GM12878 (cell line): ENCODE measurements around the gene LKAAEAR1. TPM values are rescaled to one million over a fixed set of nuclear protein-coding genes. Genes with fewer than 3 reads are reported as not detected.
A peak's percentile ranks its signal among the peaks of the same experiment; 100 is the strongest.

Experiments used
- ATF3 ChIP-seq: IDR thresholded peaks from 2 replicates; pipeline ENCODE4 v1.6.1; 2011; ENCODE audit warnings: low read depth, mild to moderate bottlenecking, low read length, moderate library complexity, borderline replicate concordance; ENCODE audit errors: extremely low read depth
- BCL11A ChIP-seq: IDR thresholded peaks from 2 replicates; pipeline ENCODE4 v1.6.1; 2011; ENCODE audit warnings: low read depth, low read length
- CBFB ChIP-seq: IDR thresholded peaks from 2 replicates; pipeline ENCODE4 v1.6.1; 2016; ENCODE audit warnings: antibody characterized with exemption, low read depth
- CBX5 ChIP-seq: sonication (generic); IDR thresholded peaks from 2 replicates; pipeline ENCODE4 v1.6.1; 2016; ENCODE audit warnings: low read depth, moderate library complexity, mild to moderate bottlenecking, inconsistent platforms
- CHD1 ChIP-seq: IDR thresholded peaks from 2 replicates; pipeline ENCODE4 v1.6.1; 2012; ENCODE audit warnings: low read depth, low read length, improper control_type of control experiment
- CHD2 ChIP-seq: IDR thresholded peaks from 2 replicates; pipeline ENCODE4 v1.6.1; 2011; ENCODE audit warnings: low read depth, low read length, improper control_type of control experiment, borderline replicate concordance
- HDAC2 ChIP-seq: fragments of 200-600 bp; sonication (generic); IDR thresholded peaks from 2 replicates; pipeline ENCODE4 v1.6.1; 2017
- IRF3 ChIP-seq: fragments of 450-650 bp; IDR thresholded peaks from 2 replicates; pipeline ENCODE4 v1.6.1; 2014; ENCODE audit warnings: mild to moderate bottlenecking
- IRF5 ChIP-seq: fragments of 450-650 bp; IDR thresholded peaks from 2 replicates; pipeline ENCODE4 v1.6.1; 2017; ENCODE audit warnings: borderline replicate concordance
- KDM1A ChIP-seq: fragments of 200-600 bp; sonication (generic); IDR thresholded peaks from 2 replicates; pipeline ENCODE4 v1.6.1; 2016; ENCODE audit warnings: borderline replicate concordance
- MTA3 ChIP-seq: IDR thresholded peaks from 2 replicates; pipeline ENCODE4 v1.6.1; 2012; ENCODE audit warnings: low read length, inconsistent platforms, borderline replicate concordance
- NFIC ChIP-seq: IDR thresholded peaks from 2 replicates; pipeline ENCODE4 v1.6.1; 2012; ENCODE audit warnings: low read depth, mild to moderate bottlenecking, inconsistent platforms, low read length, moderate library complexity
- NFYA ChIP-seq: IDR thresholded peaks from 2 replicates; pipeline ENCODE4 v1.6.1; 2011; ENCODE audit warnings: low read depth, mild to moderate bottlenecking, low read length, improper control_type of control experiment, borderline replicate concordance
- PML ChIP-seq: IDR thresholded peaks from 2 replicates; pipeline ENCODE4 v1.6.1; 2012; ENCODE audit warnings: low read length, inconsistent platforms
- POLR2AphosphoS2 ChIP-seq: IDR thresholded peaks from 2 replicates; pipeline ENCODE4 v1.6.1; 2011; ENCODE audit warnings: low read depth, mild to moderate bottlenecking, low read length, improper control_type of control experiment, moderate library complexity
- POU2F2 ChIP-seq: IDR thresholded peaks from 3 replicates; pipeline ENCODE4 v1.6.1; 2011; ENCODE audit warnings: low read depth, mild to moderate bottlenecking, low read length, borderline replicate concordance
- SIN3A ChIP-seq: IDR thresholded peaks from 2 replicates; pipeline ENCODE4 v1.6.1; 2012; ENCODE audit warnings: low read depth, low read length, improper control_type of control experiment
- SMAD1 ChIP-seq: fragments of 450-650 bp; IDR thresholded peaks from 2 replicates; pipeline ENCODE4 v1.6.1; 2018; ENCODE audit warnings: mild to moderate bottlenecking, low read depth; ENCODE audit not compliant: partially characterized antibody
- USF1 ChIP-seq: IDR thresholded peaks from 2 replicates; pipeline ENCODE4 v1.6.1; 2011; ENCODE audit warnings: borderline replicate concordance, low read depth, mild to moderate bottlenecking, moderate library complexity, mixed read lengths, low read length; ENCODE audit not compliant: insufficient read depth; ENCODE audit errors: extremely low read length
- YBX1 ChIP-seq: fragments of 450-650 bp; IDR thresholded peaks from 2 replicates; pipeline ENCODE4 v1.6.1; 2016; ENCODE audit warnings: antibody characterized with exemption
- ZBTB11 ChIP-seq: fragments of 450-650 bp; formaldehyde crosslinking; IDR thresholded peaks from 2 replicates; pipeline ENCODE4 v1.5.0; 2022; ENCODE audit warnings: mild to moderate bottlenecking, missing genetic modification characterization
- ZNF217 ChIP-seq: fragments of 450-650 bp; IDR thresholded peaks from 2 replicates; pipeline ENCODE4 v1.6.1; 2017; ENCODE audit warnings: antibody characterized with exemption, mild to moderate bottlenecking
- ZNF274 ChIP-seq: IDR thresholded peaks from one replicate; pipeline ENCODE4 v1.8.0; 2011; ENCODE audit not compliant: insufficient read length, insufficient read depth
- ZNF384 ChIP-seq: IDR thresholded peaks from 2 replicates; pipeline ENCODE4 v1.6.1; 2012; ENCODE audit warnings: low read depth, mild to moderate bottlenecking, low read length, improper control_type of control experiment, borderline replicate concordance
- ZSCAN29 ChIP-seq: fragments of 450-650 bp; IDR thresholded peaks from 2 replicates; pipeline ENCODE4 v1.6.1; 2017; ENCODE audit warnings: mild to moderate bottlenecking, moderate library complexity
- polyA plus RNA-seq, 11 experiments: library from polyadenylated mRNA; depleted of rRNA in 4 of 11; unstranded in 6 of 11; stranded (reverse) in 5 of 11; fragments of >200 nt; fragmentation: Nextera tagmentation in 4 of 11; fragmentation: Illumina TruSeq in 1 of 11; extraction: Ambion mirVana in 4 of 11; extraction: Trizol in 1 of 11; gene quantifications; 1 replicate in 1 of 11; 2 replicates in 10 of 11; pipeline versions ENCODE4 v1.2.1 to v1.2.3, GENCODE V29; 2011 to 2016; ENCODE audit warnings: inconsistent platforms in 2 of 11, missing spikeins in 2 of 11, low read depth in 1 of 11
- total RNA-seq, 4 experiments: library from RNA; depleted of rRNA in 3 of 4; stranded (reverse); fragments of >200 nt in 3 of 4; fragmentation: Illumina TruSeq in 1 of 4; extraction: Trizol in 1 of 4; gene quantifications; 2 replicates each; pipeline versions ENCODE4 v1.2.1 to v1.2.3, GENCODE V29; 2013 to 2021

Gene LKAAEAR1
- total and polyA plus RNA-seq, 10 of the 15 experiments (the other 5 are each of a cell fraction or from before 2014, with no cell fraction given), result not detected

GRCh38 chr20:64062596-64063388 is 21.4 kb downstream of the LKAAEAR1 start, which contains the start of gene TCEA2 (continued):
- no peak for TF ChIP-seq CBX5
- no peak for TF ChIP-seq ZNF384
- no peak for TF ChIP-seq MTA3
- TF ChIP-seq ZNF217, result 0 out of 2 replicates have a peak, but pooled peaks have one; percentile 47
- no peak for TF ChIP-seq NFIC
- peak; percentile 39; the same call in 1 of the 3 replicates for TF ChIP-seq POU2F2
- no peak for TF ChIP-seq KDM1A
- TF ChIP-seq ZBTB11 (CRISPR knock-in tag), result no peak
- TF ChIP-seq SMAD1, result no peak
- TF ChIP-seq PML, result no peak
- TF ChIP-seq NFYA, result no peak
- TF ChIP-seq ATF3, result peak; percentile 66; the same call in 1 of the 2 replicates
- 0 out of 2 replicates have a peak, but pooled peaks have one; percentile 29 for TF ChIP-seq IRF3
- no peak for TF ChIP-seq BCL11A
- TF ChIP-seq CHD1, result no peak
- no peak for TF ChIP-seq YBX1
- peak; percentile 33 for TF ChIP-seq USF1
- TF ChIP-seq CHD2, result peak; percentile 88
- TF ChIP-seq ZSCAN29, result 0 out of 2 replicates have a peak, but pooled peaks have one; percentile 51
- TF ChIP-seq ZNF274, result no peak
- TF ChIP-seq CBFB, result no peak
- no peak for TF ChIP-seq IRF5
- no peak for TF ChIP-seq HDAC2
- peak; percentile 56; the same call in 1 of the 2 replicates for TF ChIP-seq SIN3A
- TF ChIP-seq POLR2AphosphoS2, result no peak
